K562 (cell line): ENCODE measurements around the gene UBE2D2. TPM values are rescaled to one million over a fixed set of nuclear protein-coding genes. Genes with fewer than 3 reads are reported as not detected.

Source experiments
- ARID3B ChIP-seq: fragments of 250-450 bp; sonication (Bioruptor Pico); IDR thresholded peaks from 2 replicates; pipeline ENCODE4 v1.4.0; 2020; ENCODE audit warnings: borderline replicate concordance
- CEBPZ ChIP-seq: fragments of 150-350 bp; IDR thresholded peaks from 2 replicates; pipeline ENCODE4 v1.6.1; 2014; ENCODE audit warnings: low read depth, mild to moderate bottlenecking, low read length, borderline replicate concordance
- HDAC8 ChIP-seq: fragments of 450-650 bp; IDR thresholded peaks from 2 replicates; pipeline ENCODE4 v1.6.1; 2016; ENCODE audit warnings: mild to moderate bottlenecking, missing genetic modification characterization, moderate library complexity, missing compliant biosample characterization
- ID3 ChIP-seq, 2 experiments: fragments of 250-450 bp in 1 of 2; fragments of 450-650 bp in 1 of 2; sonication (Bioruptor Pico) in 1 of 2; IDR thresholded peaks; 2 replicates each; pipeline versions ENCODE4 v1.6.1 to v1.8.0; 2016 to 2021; ENCODE audit warnings: mild to moderate bottlenecking in 2 of 2, moderate library complexity in 2 of 2, missing compliant biosample characterization in 1 of 2, missing genetic modification characterization in 1 of 2
- NR4A1 ChIP-seq, 2 experiments: fragments of 250-450 bp in 1 of 2; fragments of 450-650 bp in 1 of 2; sonication (Bioruptor Pico) in 1 of 2; IDR thresholded peaks; 2 replicates each; pipeline versions ENCODE4 v1.4.0 to v1.6.1; 2016 to 2020; ENCODE audit warnings: mild to moderate bottlenecking in 2 of 2, missing compliant biosample characterization in 1 of 2, missing genetic modification characterization in 1 of 2, moderate library complexity in 1 of 2
- NUFIP1 ChIP-seq: fragments of 450-650 bp; IDR thresholded peaks from 2 replicates; pipeline ENCODE4 v1.6.1; 2018; ENCODE audit not compliant: partially characterized antibody
- PATZ1 ChIP-seq: fragments of 250-450 bp; sonication (Bioruptor Pico); IDR thresholded peaks from 2 replicates; pipeline ENCODE4 v1.5.0; 2020; ENCODE audit warnings: mild to moderate bottlenecking, borderline replicate concordance
- TAF15 ChIP-seq: fragments of 200-400 bp; formaldehyde crosslinking; IDR thresholded peaks from 2 replicates; pipeline ENCODE4 v1.6.1; 2017; ENCODE audit warnings: mild to moderate bottlenecking, low read depth, low read length, moderate library complexity
- TBL1XR1 ChIP-seq, 2 experiments: IDR thresholded peaks; 2 replicates each; pipeline ENCODE4 v1.6.1; 2012; ENCODE audit warnings: improper control_type of control experiment in 2 of 2, low read length in 2 of 2, mild to moderate bottlenecking in 1 of 2
- ZMIZ1 ChIP-seq, 2 experiments: fragments of 150-350 bp in 1 of 2; IDR thresholded peaks; 2 replicates each; pipeline ENCODE4 v1.6.1; 2012 to 2016; ENCODE audit warnings: low read depth in 2 of 2, low read length in 2 of 2, mild to moderate bottlenecking in 1 of 2, moderate library complexity in 1 of 2
- ZNF12 ChIP-seq: sonication (generic); formaldehyde crosslinking; IDR thresholded peaks from 2 replicates; pipeline ENCODE4 v1.4.0; 2020; ENCODE audit warnings: mild to moderate bottlenecking, missing genetic modification reagents
- ZNF79 ChIP-seq: fragments of 250-450 bp; sonication (Bioruptor Pico); IDR thresholded peaks from 2 replicates; pipeline ENCODE4 v1.4.0; 2020; ENCODE audit warnings: low read depth, mild to moderate bottlenecking, moderate library complexity
- polyA plus RNA-seq, 8 experiments: library from polyadenylated mRNA; depleted of rRNA in 4 of 8; stranded (reverse) in 5 of 8; unstranded in 3 of 8; fragments of >200 nt; fragmentation: Nextera tagmentation in 2 of 8; fragmentation: Illumina TruSeq in 1 of 8; extraction: Ambion mirVana in 2 of 8; extraction: Trizol in 1 of 8; gene quantifications; 2 replicates each; pipeline versions ENCODE4 v1.2.1 to v1.2.3, GENCODE V29; 2011 to 2014; ENCODE audit warnings: inconsistent platforms in 1 of 8, missing spikeins in 1 of 8
- total RNA-seq, 7 experiments: library from RNA; depleted of rRNA in 6 of 7; stranded (reverse); fragments of >200 nt in 6 of 7; fragmentation: Illumina TruSeq in 2 of 7; extraction: Trizol in 2 of 7; gene quantifications; 2 replicates each; pipeline versions ENCODE4 v1.2.1 to v1.2.3, GENCODE V29; 2011 to 2021; ENCODE audit warnings: low replicate concordance in 1 of 7

The UBE2D2 gene
- total and polyA plus RNA-seq, 9 of the 15 experiments (the other 6 are each of a cell fraction or from before 2014, with no cell fraction given), result 53.6 to 198 (median 122) TPM

GRCh38 chr5:139668064-139668880, 107.1 kb downstream of the UBE2D2 start (continued):
- TF ChIP-seq PATZ1 (CRISPR knock-in tag), result no peak
- no peak for TF ChIP-seq CEBPZ
- no peak for TF ChIP-seq TBL1XR1 (IDR thresholded peaks at IDR 0.05; ENCODE audit: low read length in 2 of 2)
- TF ChIP-seq ZMIZ1 (IDR thresholded peaks at IDR 0.05; ENCODE audit: low read depth in 2 of 2, low read length in 2 of 2), result no peak
- TF ChIP-seq NUFIP1, result no peak
- TF ChIP-seq ZNF12 (CRISPR knock-in tag), result no peak
- no peak for TF ChIP-seq ZNF79 (CRISPR knock-in tag)
- no peak for TF ChIP-seq NR4A1 (CRISPR knock-in tag; IDR thresholded peaks at IDR 0.05)
- TF ChIP-seq NR4A1 (tag; IDR thresholded peaks at IDR 0.05), result no peak
- TF ChIP-seq HDAC8, result no peak
- TF ChIP-seq ID3 (CRISPR knock-in tag; IDR thresholded peaks at IDR 0.05), result no peak
- 0 out of 2 replicates have a peak, but pooled peaks have one; percentile 42 for TF ChIP-seq ID3 (tag; IDR thresholded peaks at IDR 0.05)
- no peak for TF ChIP-seq ARID3B (CRISPR knock-in tag)
- no peak for TF ChIP-seq TAF15
